Kidney epithelial cell (primary cell): ENCODE measurements around the gene CCDC88A. TPM values are rescaled to one million over a fixed set of nuclear protein-coding genes. Genes with fewer than 3 reads are reported as not detected.
"Not testable (repeated sequence)": the region's sequence is repeated elsewhere in the genome, so short reads cannot be mapped to it uniquely, and the experiment has no call there.

Source experiments
- DNase-seq: peaks from one replicate; pipeline ENCODE4 v3.0.0-alpha.2; 2010; ENCODE audit warnings: low read depth
- H3K27me3 ChIP-seq: 2 replicates; pipeline ENCODE4 v1.6.0; 2011; ENCODE audit warnings: low read length; ENCODE audit not compliant: control insufficient read depth, insufficient read depth
- H3K36me3 ChIP-seq: 2 replicates; pipeline ENCODE4 v1.5.1; 2011; ENCODE audit warnings: low read length; ENCODE audit not compliant: control insufficient read depth, insufficient read depth
- H3K4me3 ChIP-seq: 2 replicates; pipeline ENCODE4 v1.5.1; 2011; ENCODE audit warnings: low read depth, mild to moderate bottlenecking, control low read depth, low read length
- CTCF ChIP-seq: IDR thresholded peaks from 2 replicates; pipeline ENCODE4 v1.5.1; 2011; ENCODE audit warnings: mild to moderate bottlenecking, moderate library complexity, low read length, control low read depth, inconsistent platforms; ENCODE audit not compliant: insufficient read depth, poor library complexity, severe bottlenecking
- total RNA-seq: library from RNA; depleted of rRNA; stranded (reverse); fragments of >200 nt; gene quantifications from 2 replicates; pipeline ENCODE4 v1.2.3, GENCODE V29; 2015

CCDC88A gene
- total RNA-seq, 1 donor from 2014 or later = 18.8 TPM

GRCh38 chr2:55399815-55400214, 19.8 kb downstream of the CCDC88A start:
- Histone ChIP-seq H3K36me3 (no peaks in the 10 kb centered on the region), H3K4me3 (no peak overlapping the region), H3K27me3 (no peaks in the 10 kb centered on the region)
- no peak for DNase-seq
- no peak for TF ChIP-seq CTCF

DNA sequence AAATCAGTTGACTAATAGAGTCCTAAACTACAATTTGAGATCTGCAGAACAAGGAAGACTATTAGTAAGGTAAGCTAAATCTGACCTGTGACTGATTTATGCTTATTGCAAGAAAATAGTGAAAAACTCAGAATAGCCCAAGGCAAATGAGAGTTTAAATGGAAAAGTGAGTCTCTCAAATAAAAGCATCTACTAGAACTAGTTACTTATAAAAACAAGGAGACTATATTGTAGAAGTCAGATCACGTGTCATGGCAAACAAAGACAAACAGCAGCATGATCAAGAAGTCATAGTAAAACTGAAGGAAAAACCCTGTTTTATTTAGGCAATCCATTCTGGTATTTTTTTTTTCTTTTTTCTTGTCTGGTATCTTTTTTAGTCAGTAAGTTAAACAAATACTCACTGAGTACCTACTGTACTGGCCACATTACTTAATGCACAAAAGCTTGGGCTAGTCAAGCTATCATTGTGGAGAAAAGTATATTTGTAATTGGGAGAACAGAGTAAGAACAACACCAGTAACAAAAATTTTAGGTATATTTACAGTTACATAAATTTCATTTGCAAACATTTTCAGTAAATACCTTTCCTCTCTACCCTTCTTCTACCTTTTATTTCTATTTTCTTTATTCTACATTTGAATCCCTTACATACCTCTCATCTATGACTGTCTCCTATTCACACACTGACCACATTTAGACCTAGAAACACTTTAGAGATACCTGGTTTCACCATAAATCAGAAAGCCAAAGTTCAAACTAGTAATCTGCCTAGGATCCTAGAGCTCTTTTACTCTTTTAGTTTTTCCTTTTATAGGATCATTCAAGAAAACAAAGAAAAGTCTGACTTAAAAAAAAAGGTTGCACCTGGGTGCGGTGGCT, 23.7 kb downstream of the CCDC88A start:
- TF ChIP-seq CTCF = no peak
- no peaks in the 10 kb centered on the region for H3K27me3 ChIP-seq
- DNase-seq = no peak
- no peak overlapping the region for H3K4me3 ChIP-seq
- H3K36me3 ChIP-seq = no peaks in the 10 kb centered on the region

DNA sequence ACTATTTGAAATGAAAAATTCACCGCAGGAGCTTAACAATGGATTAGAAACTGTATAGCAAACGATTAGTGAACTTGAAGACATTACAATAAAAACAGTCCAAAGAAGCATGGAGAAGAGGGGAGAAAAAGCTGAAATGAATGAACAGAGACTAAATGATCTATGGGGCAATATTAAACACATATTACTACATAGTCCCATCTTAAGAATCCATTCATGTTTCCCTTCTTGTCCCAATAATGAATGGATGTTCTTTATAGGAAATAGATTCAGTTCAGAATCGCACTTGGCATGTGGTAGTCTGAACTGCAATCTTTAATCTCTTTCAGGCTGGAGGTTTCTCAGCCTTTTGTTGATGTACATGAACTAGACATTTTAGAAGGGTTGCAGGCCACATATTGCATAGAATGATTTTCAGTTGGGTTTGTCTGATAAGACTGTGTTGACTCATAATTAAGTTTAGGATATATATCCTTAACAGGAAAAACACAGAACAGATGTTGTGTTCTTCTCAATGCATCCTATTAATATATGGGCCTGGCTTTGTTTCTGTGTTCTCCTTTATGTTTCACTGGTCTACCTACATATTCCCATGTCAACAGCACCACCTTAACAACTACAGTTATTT, 27.9 kb downstream of the CCDC88A start:
- DNase-seq = no peak
- no peak for TF ChIP-seq CTCF
- H3K4me3 ChIP-seq = no peak overlapping the region
- no peaks in the 10 kb centered on the region for H3K36me3 ChIP-seq
- no peaks in the 10 kb centered on the region for H3K27me3 ChIP-seq

DNA sequence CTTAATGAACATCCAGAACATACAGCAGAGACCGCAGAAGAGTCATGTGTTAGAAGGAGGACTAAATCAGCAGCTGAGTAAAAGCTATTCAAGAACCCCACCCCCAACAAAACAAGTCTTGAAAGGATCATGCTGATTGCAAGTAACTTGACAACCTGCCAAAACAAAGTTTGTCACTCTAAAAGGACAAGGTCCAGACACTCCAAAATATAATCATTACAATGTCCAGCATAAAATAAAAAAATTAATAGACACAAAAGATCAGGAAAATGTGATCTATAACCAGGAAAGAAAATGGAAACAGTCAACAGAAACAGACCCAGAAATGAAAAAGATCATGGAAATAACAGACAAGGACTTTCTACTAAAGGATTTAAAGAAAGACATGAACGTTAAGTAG, 28.5 kb downstream of the CCDC88A start:
- no peak for TF ChIP-seq CTCF
- H3K4me3 ChIP-seq = no peak overlapping the region
- no peaks in the 10 kb centered on the region for H3K36me3 ChIP-seq
- no peak for DNase-seq
- no peaks in the 10 kb centered on the region for H3K27me3 ChIP-seq

- not testable (repeated sequence) for H3K27me3 ChIP-seq, H3K4me3 ChIP-seq, DNase-seq, H3K36me3 ChIP-seq
Observed at GRCh38 chr2:55385516-55385915, 34.1 kb downstream of the CCDC88A start.

- no peaks in the 10 kb centered on the region for H3K27me3 ChIP-seq
- H3K36me3 ChIP-seq = no peaks in the 10 kb centered on the region
- no peak for TF ChIP-seq CTCF
- no peak for DNase-seq
- no peak overlapping the region for H3K4me3 ChIP-seq
Observed at GRCh38 chr2:55384786-55385185, 34.9 kb downstream of the CCDC88A start.
